A673 (cell line): Measurements from ENCODE around the gene CELF4. TPM values are rescaled to one million over a fixed set of nuclear protein-coding genes. Genes with fewer than 3 reads are reported as not detected.
A peak's percentile ranks its signal among the peaks of the same experiment; 100 is the strongest.
"Not testable (repeated sequence)": the region's sequence is repeated elsewhere in the genome, so short reads cannot be mapped to it uniquely, and the experiment has no call there.

Experiments
- BruUV-seq: library from RNA; stranded (reverse); fragments of 400-500 nt; replicated peaks from 2 replicates; lab custom pipeline; 2021; lab: Mats Ljungman, UMichigan
- CTCF ChIA-PET: fragments of 300-600 bp; sonication (Branson Sonifier 250); formaldehyde crosslinking; loops from one replicate; lab custom pipeline; 2022; ENCODE audit warnings: antibody characterized with exemption; lab: Charles Lee
- POLR2A ChIA-PET: fragments of 300-600 bp; sonication (Branson Sonifier 250); formaldehyde crosslinking; loops from one replicate; lab custom pipeline; 2022; ENCODE audit warnings: antibody characterized with exemption; ENCODE audit not compliant: low non-redundant PET; lab: Charles Lee
- DNase-seq: peaks from one replicate; pipeline ENCODE4 v3.0.0-alpha.2; 2015; ENCODE audit warnings: low spot score
- H3K27ac ChIP-seq: fragments of 200-600 bp; sonication (generic); 2 replicates; pipeline ENCODE4 v1.5.1; 2016; ENCODE audit warnings: mixed run types, low read depth, mild to moderate bottlenecking, mixed read lengths, antibody characterized with exemption, low read length; ENCODE audit not compliant: poor library complexity, severe bottlenecking
- H3K27me3 ChIP-seq: fragments of 200-600 bp; sonication (generic); replicated peaks from 2 replicates; pipeline ENCODE4 v1.6.1; 2017; ENCODE audit warnings: mixed run types, low read depth, mild to moderate bottlenecking, mixed read lengths, antibody characterized with exemption, low read length; ENCODE audit not compliant: insufficient read depth, poor library complexity
- H3K36me3 ChIP-seq: fragments of 200-600 bp; sonication (generic); 2 replicates; pipeline ENCODE4 v1.6.1; 2016; ENCODE audit warnings: mixed run types, mild to moderate bottlenecking, mixed read lengths, antibody characterized with exemption, low read length; ENCODE audit not compliant: insufficient read depth, poor library complexity, severe bottlenecking
- H3K4me1 ChIP-seq: fragments of 200-600 bp; sonication (generic); 2 replicates; pipeline ENCODE4 v1.6.1; 2017; ENCODE audit warnings: mixed run types, mild to moderate bottlenecking, mixed read lengths, antibody characterized with exemption, low read length; ENCODE audit not compliant: insufficient read depth, poor library complexity, severe bottlenecking
- H3K4me3 ChIP-seq: fragments of 200-600 bp; sonication (generic); 2 replicates; pipeline ENCODE4 v1.5.1; 2016; ENCODE audit warnings: low read depth, mixed run types, mild to moderate bottlenecking, mixed read lengths, low read length; ENCODE audit not compliant: poor library complexity, severe bottlenecking
- H3K9me3 ChIP-seq: fragments of 200-600 bp; sonication (generic); 2 replicates; pipeline ENCODE4 v1.6.1; 2016; ENCODE audit warnings: mixed run types, low read depth, mild to moderate bottlenecking, mixed read lengths, antibody characterized with exemption, low read length; ENCODE audit not compliant: poor library complexity, severe bottlenecking
- EZH2 ChIP-seq: fragments of 200-600 bp; sonication (generic); IDR thresholded peaks from 2 replicates; pipeline ENCODE4 v1.6.1; 2017; ENCODE audit warnings: borderline replicate concordance, low read depth, mild to moderate bottlenecking, mixed read lengths, antibody characterized with exemption, low read length; ENCODE audit not compliant: poor library complexity, severe bottlenecking
- intact Hi-C: fragments of 100-400 bp; cut with micrococcal nuclease; formaldehyde crosslinking; loops from one replicate; pipeline ENCODE4 v1.10.0; 2022; ENCODE audit not compliant: unreplicated experiment
- total RNA-seq: library from RNA; stranded (reverse); gene quantifications from 2 replicates; pipeline ENCODE4 v1.2.3, GENCODE V29; 2021
- TF ChIP-seq, protein P1 (sequence below): fragments of 300-800, 200-600 bp; sonication (generic); conservative IDR thresholded peaks from 2 replicates; pipeline ENCODE4 v1.5.1; 2017; ENCODE audit warnings: low read depth, mild to moderate bottlenecking, antibody characterized with exemption, low read length, moderate library complexity, mixed read lengths

The CELF4 gene
- total RNA-seq, 1 experiment from 2014 or later, result not detected

DNA sequence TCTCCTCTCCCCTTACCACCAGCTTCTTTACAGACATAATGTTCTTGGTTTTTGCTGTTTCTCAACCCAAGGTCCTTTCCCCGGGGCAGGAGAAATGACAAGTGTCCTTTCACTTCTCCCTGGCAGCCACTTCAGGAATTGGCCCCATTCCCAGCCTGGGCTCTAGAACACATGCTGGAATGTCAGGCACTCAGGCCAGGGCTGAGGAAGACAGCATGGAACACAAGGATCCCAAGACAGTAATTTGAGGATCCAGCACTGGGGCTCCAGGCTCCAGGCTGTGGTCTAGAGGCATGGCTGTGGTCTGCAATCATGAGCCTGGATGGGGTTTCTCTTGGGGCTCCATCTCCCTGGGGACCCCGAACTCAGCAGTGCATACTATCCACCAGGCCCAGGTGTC is 201.4 kb downstream of the CELF4 start:
- no peaks in the 10 kb centered on the region for H3K4me1 ChIP-seq
- no peaks in the 10 kb centered on the region for H3K9me3 ChIP-seq
- BruUV-seq, result no TSS peak
- POLR2A ChIA-PET, result no interaction called here
- no peak overlapping the region for H3K4me3 ChIP-seq
- intact Hi-C loops, result no loop called here
- peaks cover 65% of the 10 kb centered on the region for H3K27me3 ChIP-seq
- CTCF ChIA-PET, result no interaction called here
- no peak for DNase-seq
- TF ChIP-seq, protein P1, sequence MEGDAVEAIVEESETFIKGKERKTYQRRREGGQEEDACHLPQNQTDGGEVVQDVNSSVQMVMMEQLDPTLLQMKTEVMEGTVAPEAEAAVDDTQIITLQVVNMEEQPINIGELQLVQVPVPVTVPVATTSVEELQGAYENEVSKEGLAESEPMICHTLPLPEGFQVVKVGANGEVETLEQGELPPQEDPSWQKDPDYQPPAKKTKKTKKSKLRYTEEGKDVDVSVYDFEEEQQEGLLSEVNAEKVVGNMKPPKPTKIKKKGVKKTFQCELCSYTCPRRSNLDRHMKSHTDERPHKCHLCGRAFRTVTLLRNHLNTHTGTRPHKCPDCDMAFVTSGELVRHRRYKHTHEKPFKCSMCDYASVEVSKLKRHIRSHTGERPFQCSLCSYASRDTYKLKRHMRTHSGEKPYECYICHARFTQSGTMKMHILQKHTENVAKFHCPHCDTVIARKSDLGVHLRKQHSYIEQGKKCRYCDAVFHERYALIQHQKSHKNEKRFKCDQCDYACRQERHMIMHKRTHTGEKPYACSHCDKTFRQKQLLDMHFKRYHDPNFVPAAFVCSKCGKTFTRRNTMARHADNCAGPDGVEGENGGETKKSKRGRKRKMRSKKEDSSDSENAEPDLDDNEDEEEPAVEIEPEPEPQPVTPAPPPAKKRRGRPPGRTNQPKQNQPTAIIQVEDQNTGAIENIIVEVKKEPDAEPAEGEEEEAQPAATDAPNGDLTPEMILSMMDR, result no peak
- TF ChIP-seq EZH2, result no peak
- H3K36me3 ChIP-seq, result no peaks in the 10 kb centered on the region
- H3K27ac ChIP-seq, result no peak overlapping the region

DNA sequence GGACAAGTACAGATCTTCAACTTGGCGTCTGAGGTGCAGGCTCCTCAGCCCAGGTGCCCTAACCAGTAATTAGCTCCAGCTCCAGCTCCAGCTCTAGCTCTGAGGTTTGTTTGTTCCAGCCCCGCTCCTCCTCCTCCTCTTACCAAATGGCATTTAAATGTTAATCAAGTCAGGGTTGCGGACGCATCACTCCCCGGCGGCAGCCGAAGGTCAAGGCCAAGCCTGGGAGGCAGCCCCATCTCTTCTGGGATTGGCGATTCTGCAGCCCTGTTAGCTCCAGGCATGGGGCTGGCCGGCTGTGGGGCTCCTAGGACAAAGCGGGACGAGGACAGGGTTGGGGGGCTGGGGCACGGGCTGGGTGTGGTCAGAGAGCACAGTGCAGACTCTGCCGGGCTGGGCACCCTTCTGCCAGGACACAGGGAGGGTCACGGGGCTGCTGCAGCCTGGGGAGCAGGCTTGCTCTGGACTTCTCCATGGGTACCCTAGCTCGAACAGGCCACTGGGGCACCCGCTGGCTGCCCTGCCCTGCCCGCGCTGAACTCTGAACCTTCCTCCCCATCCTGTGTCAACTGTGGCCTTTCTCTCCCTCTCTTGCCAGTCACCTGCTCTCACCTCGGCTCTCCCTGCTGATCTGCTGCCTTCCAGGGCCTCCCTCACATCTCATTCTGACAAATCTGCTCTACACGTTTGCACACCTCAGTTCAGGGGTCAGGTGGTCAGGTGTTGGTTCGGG is 203.3 kb downstream of the CELF4 start:
- Histone ChIP-seq H3K27me3 (peaks cover 46% of the 10 kb centered on the region), H3K4me1 (no peaks in the 10 kb centered on the region), H3K4me3 (no peak overlapping the region), H3K9me3 (no peaks in the 10 kb centered on the region), H3K27ac (no peak overlapping the region), H3K36me3 (no peaks in the 10 kb centered on the region)
- ChIA-PET POLR2A (no interaction called here), CTCF (no interaction called here)
- TF ChIP-seq EZH2, result no peak
- TF ChIP-seq, protein P1, result no peak
- DNase-seq, result no peak
- BruUV-seq, result no TSS peak
- intact Hi-C loops, result no loop called here

DNA sequence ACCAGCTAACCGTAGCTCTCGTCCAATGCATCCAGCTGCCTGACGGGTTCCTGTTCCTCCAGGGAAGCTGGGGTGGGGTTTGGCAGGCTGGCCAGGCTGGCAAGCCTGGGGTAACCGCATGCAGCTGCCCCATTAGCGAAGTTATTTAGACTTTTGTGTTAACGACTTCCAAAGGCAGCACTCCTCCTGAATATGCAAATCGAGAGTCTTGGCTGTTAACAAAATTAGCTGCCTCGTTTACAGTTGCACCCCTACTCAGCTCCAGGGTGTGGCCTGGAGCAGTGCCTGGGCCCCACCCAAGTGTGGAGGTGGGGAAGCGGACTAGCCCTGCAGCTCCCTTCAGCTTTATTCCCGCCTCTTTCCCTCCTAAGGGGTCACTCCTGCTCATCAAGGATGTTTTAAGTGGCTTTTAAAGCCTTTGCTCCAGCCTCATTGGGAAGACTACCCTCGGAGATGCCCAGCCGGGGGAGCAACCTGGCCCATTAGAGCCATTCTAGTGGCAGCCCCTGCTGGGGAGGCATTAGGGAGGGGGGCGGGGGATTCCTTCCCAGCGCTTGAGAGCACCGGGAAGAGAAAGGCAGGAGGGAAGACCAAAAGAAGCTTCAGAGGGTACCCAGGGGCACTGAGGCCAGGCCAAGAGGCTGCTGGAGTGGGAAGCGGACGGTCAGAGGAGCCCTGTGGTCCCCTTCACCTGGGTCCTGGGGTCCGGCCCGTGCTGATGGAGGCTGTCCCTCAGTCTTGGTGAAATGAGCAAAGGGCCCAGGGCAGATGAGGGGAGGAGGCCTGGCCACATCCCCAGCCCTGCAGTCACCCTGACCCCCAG is 204.1 kb downstream of the CELF4 start:
- Histone ChIP-seq H3K4me1 (no peaks in the 10 kb centered on the region), H3K27ac (no peak overlapping the region), H3K4me3 (no peak overlapping the region), H3K9me3 (no peaks in the 10 kb centered on the region), H3K36me3 (no peaks in the 10 kb centered on the region), H3K27me3 (peaks cover 39% of the 10 kb centered on the region)
- ChIA-PET CTCF (no interaction called here), POLR2A (no interaction called here)
- peak; percentile 22 for TF ChIP-seq EZH2
- TF ChIP-seq, protein P1, result no peak
- no TSS peak for BruUV-seq
- intact Hi-C loops, result no loop called here
- peak; percentile 15 for DNase-seq

DNA sequence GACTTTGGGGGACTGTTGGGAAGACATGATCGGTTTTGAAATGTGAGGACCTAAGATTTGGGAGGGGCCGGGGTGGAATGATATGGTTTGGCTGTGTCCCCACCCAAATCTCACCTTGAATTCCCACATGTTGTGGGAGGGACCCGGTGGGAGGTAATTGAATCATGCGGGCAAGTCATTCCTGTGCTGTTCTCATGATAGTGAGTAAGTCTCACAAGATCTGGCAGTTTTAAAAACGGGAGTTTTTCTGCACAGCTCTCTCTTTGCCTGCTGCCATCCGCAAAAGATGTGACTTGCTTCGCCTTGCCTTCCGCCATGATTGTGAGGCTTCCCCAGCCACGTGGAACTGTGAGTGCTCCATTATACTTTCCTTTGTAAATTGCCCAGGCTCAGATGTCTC is 207.5 kb downstream of the CELF4 start:
- CTCF ChIA-PET, H3K4me1 ChIP-seq, H3K27ac ChIP-seq, H3K4me3 ChIP-seq, DNase-seq, H3K9me3 ChIP-seq, POLR2A ChIA-PET, H3K36me3 ChIP-seq, intact Hi-C loops, BruUV-seq: not testable (repeated sequence)
- peaks cover 19% of the 10 kb centered on the region for H3K27me3 ChIP-seq
